H1 (cell line): ENCODE results near the gene ITSN1. TPM values are rescaled to one million over a fixed set of nuclear protein-coding genes. Genes with fewer than 3 reads are reported as not detected.

Experiments
- BCL11A ChIP-seq, 2 experiments: IDR thresholded peaks; one replicate each; pipeline ENCODE4 v1.6.1; 2011; ENCODE audit warnings: low read depth in 2 of 2, low read length in 2 of 2, mild to moderate bottlenecking in 2 of 2
- CBX5 ChIP-seq: fragments of 300-800, 300-1000 bp; sonication (generic); IDR thresholded peaks from 2 replicates; pipeline ENCODE4 v1.7.1; 2016; ENCODE audit warnings: antibody characterized with exemption, low read length, low read depth
- E2F6 ChIP-seq: IDR thresholded peaks from 2 replicates; pipeline ENCODE4 v1.6.1; 2012; ENCODE audit warnings: inconsistent platforms
- TCF12 ChIP-seq: IDR thresholded peaks from 2 replicates; pipeline ENCODE4 v1.6.1; 2011; ENCODE audit warnings: low read depth, mild to moderate bottlenecking, low read length
- USF2 ChIP-seq: IDR thresholded peaks from 2 replicates; pipeline ENCODE4 v1.6.1; 2011; ENCODE audit warnings: low read length, improper control_type of control experiment
- polyA plus RNA-seq, 7 experiments: library from polyadenylated mRNA; depleted of rRNA in 3 of 7; stranded (reverse) in 5 of 7; unstranded in 2 of 7; fragments of >200 nt in 5 of 7; fragments of 200-250 nt in 2 of 7; gene quantifications; 1 replicate in 5 of 7; 2 replicates in 1 of 7; 4 replicates in 1 of 7; pipeline versions ENCODE4 v1.2.1 to v1.2.3, GENCODE V29; 2011 to 2013; ENCODE audit warnings: missing spikeins in 2 of 7, mixed read lengths in 2 of 7
- total RNA-seq: library from RNA; stranded (reverse); fragmentation: NEBNext Ultra II Directional; extraction: Animal tissue kit (Norgen Biotek cat#: 25700); gene quantifications from 2 replicates; pipeline ENCODE4 v1.2.1, GENCODE V29; 2021

Gene ITSN1
- total and polyA plus RNA-seq, 2 of the 8 experiments (the other 6 are each of a cell fraction or from before 2014, with no cell fraction given): 60.8 to 78.1 TPM

- TF ChIP-seq USF2 (no peak), CBX5 (no peak), E2F6 (no peak), BCL11A (IDR thresholded peaks at IDR 0.05; ENCODE audit: low read depth in 2 of 2, low read length in 2 of 2) (no peak), TCF12 (no peak)
These were observed 186.3 kb downstream of the ITSN1 start (continued) for GRCh38 chr21:33828577-33828976.
